Caco-2 (cell line): ENCODE measurements around the gene CFAP99. TPM values are rescaled to one million over a fixed set of nuclear protein-coding genes. Genes with fewer than 3 reads are reported as not detected.

Source experiments
- BruUV-seq: library from RNA; stranded (reverse); fragments of 400-500 nt; replicated peaks from 2 replicates; lab custom pipeline; 2021; lab: Mats Ljungman, UMichigan
- CTCF ChIA-PET: fragments of 300-600 bp; sonication (Branson Sonifier 250); formaldehyde crosslinking; loops from one replicate; lab custom pipeline; 2022; ENCODE audit warnings: antibody characterized with exemption; lab: Charles Lee
- POLR2A ChIA-PET: fragments of 300-600 bp; sonication (Branson Sonifier 250); formaldehyde crosslinking; loops from one replicate; lab custom pipeline; 2022; ENCODE audit warnings: antibody characterized with exemption; lab: Charles Lee
- DNase-seq, 2 experiments: peaks; one replicate each; pipeline versions ENCODE4 v3.0.0 to v3.0.0-alpha.2; 2020 to 2022
- H3K27me3 ChIP-seq: replicated peaks from 2 replicates; pipeline ENCODE4 v1.6.0; 2011; ENCODE audit warnings: low read length; ENCODE audit not compliant: control insufficient read depth, insufficient read depth
- H3K36me3 ChIP-seq: 2 replicates; pipeline ENCODE4 v1.5.1; 2011; ENCODE audit warnings: low read length; ENCODE audit not compliant: control insufficient read depth, insufficient read depth
- H3K4me1 ChIP-seq: fragments of 250-450 bp; sonication (Bioruptor Pico); 2 replicates; pipeline ENCODE4 v1.5.1; 2020; ENCODE audit warnings: mild to moderate bottlenecking
- H3K4me3 ChIP-seq: 2 replicates; pipeline ENCODE4 v1.5.1; 2011; ENCODE audit warnings: low read depth, mild to moderate bottlenecking, control low read depth, low read length
- H3K9me3 ChIP-seq: fragments of 250-450 bp; sonication (Bioruptor Pico); 2 replicates; pipeline ENCODE4 v1.5.1; 2020; ENCODE audit warnings: mild to moderate bottlenecking, moderate library complexity
- H3K27ac Mint-ChIP-seq: one replicate; pipeline ENCODE4 v1.8.0; 2022; ENCODE audit warnings: mixed read lengths; ENCODE audit not compliant: unreplicated experiment
- H3K27me3 Mint-ChIP-seq: one replicate; pipeline ENCODE4 v1.8.0; 2022; ENCODE audit warnings: mixed read lengths; ENCODE audit not compliant: insufficient read depth, unreplicated experiment
- H3K36me3 Mint-ChIP-seq: one replicate; pipeline ENCODE4 v1.8.0; 2022; ENCODE audit warnings: mild to moderate bottlenecking, mixed read lengths; ENCODE audit not compliant: insufficient read depth, unreplicated experiment
- H3K4me1 Mint-ChIP-seq: one replicate; pipeline ENCODE4 v1.8.0; 2022; ENCODE audit warnings: low read depth, mixed read lengths; ENCODE audit not compliant: unreplicated experiment
- H3K4me3 Mint-ChIP-seq: one replicate; pipeline ENCODE4 v1.8.0; 2022; ENCODE audit warnings: mild to moderate bottlenecking, moderate library complexity, mixed read lengths; ENCODE audit not compliant: unreplicated experiment
- H3K9me3 Mint-ChIP-seq: one replicate; pipeline ENCODE4 v1.8.0; 2022; ENCODE audit warnings: mixed read lengths; ENCODE audit not compliant: unreplicated experiment
- intact Hi-C: fragments of 100-400 bp; cut with micrococcal nuclease; formaldehyde crosslinking; loops from one replicate; pipeline ENCODE4 v1.10.0; 2022; ENCODE audit not compliant: unreplicated experiment
- total RNA-seq: library from RNA; stranded (reverse); gene quantifications from 2 replicates; pipeline ENCODE4 v1.2.3, GENCODE V29; 2022
- TF ChIP-seq, protein P1 (sequence below), 2 experiments: fragments of 200-600 bp in 1 of 2; IDR thresholded peaks; 1 replicate in 1 of 2; 2 replicates in 1 of 2; pipeline versions ENCODE4 v1.5.1 to v1.8.0; 2011 to 2022; ENCODE audit warnings: antibody characterized with exemption in 1 of 2, control low read depth in 1 of 2, inconsistent platforms in 1 of 2, low read depth in 1 of 2, low read length in 1 of 2, mild to moderate bottlenecking in 1 of 2, moderate library complexity in 1 of 2; ENCODE audit not compliant: insufficient read depth in 1 of 2, severe bottlenecking in 1 of 2, unreplicated experiment in 1 of 2

The CFAP99 gene
- total RNA-seq, 1 experiment from 2014 or later: not detected

DNA sequence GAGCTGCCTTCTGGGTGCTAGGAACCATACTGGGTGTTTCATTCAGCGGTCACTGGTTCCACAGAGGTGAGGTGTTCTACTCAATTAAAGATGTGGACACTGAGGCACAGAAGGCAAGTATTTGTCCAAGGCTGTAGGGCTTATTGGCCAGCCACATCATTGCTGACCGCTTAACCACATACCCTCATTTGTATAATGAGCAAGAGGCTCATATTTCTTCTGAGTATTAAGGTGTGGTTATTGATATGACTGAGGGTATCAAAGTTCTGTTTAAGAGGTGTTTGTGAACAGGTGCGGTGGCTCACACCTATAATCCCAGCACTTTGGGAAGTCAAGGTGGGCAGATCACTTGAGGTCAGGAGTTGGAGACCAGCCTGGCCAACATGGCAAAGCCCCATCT lies 64.5 kb downstream of the CFAP99 start:
- Histone ChIP-seq H3K9me3 (no peaks in the 10 kb centered on the region), H3K27me3 (no peaks in the 10 kb centered on the region), H3K4me3 (no peak overlapping the region), H3K4me1 (peaks cover 4% of the 10 kb centered on the region; the same call in 1 of the 2 replicates), H3K36me3 (no peaks in the 10 kb centered on the region)
- BruUV-seq: no TSS peak
- TF ChIP-seq, protein P1, sequence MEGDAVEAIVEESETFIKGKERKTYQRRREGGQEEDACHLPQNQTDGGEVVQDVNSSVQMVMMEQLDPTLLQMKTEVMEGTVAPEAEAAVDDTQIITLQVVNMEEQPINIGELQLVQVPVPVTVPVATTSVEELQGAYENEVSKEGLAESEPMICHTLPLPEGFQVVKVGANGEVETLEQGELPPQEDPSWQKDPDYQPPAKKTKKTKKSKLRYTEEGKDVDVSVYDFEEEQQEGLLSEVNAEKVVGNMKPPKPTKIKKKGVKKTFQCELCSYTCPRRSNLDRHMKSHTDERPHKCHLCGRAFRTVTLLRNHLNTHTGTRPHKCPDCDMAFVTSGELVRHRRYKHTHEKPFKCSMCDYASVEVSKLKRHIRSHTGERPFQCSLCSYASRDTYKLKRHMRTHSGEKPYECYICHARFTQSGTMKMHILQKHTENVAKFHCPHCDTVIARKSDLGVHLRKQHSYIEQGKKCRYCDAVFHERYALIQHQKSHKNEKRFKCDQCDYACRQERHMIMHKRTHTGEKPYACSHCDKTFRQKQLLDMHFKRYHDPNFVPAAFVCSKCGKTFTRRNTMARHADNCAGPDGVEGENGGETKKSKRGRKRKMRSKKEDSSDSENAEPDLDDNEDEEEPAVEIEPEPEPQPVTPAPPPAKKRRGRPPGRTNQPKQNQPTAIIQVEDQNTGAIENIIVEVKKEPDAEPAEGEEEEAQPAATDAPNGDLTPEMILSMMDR (IDR thresholded peaks at IDR 0.05; ENCODE audit: insufficient read depth in 1 of 2, low read depth in 1 of 2, low read length in 1 of 2, severe bottlenecking in 1 of 2, unreplicated experiment in 1 of 2): no peak
- ChIA-PET POLR2A (no interaction called here), CTCF (no interaction called here)
- Mint-ChIP-seq H3K4me1 (peaks cover 21% of the 10 kb centered on the region), H3K36me3 (peaks cover 32% of the 10 kb centered on the region), H3K27ac (no peak overlapping the region), H3K4me3 (no peak overlapping the region), H3K27me3 (no peaks in the 10 kb centered on the region), H3K9me3 (no peaks in the 10 kb centered on the region)
- intact Hi-C loops: no loop called here
- DNase-seq: no peak

DNA sequence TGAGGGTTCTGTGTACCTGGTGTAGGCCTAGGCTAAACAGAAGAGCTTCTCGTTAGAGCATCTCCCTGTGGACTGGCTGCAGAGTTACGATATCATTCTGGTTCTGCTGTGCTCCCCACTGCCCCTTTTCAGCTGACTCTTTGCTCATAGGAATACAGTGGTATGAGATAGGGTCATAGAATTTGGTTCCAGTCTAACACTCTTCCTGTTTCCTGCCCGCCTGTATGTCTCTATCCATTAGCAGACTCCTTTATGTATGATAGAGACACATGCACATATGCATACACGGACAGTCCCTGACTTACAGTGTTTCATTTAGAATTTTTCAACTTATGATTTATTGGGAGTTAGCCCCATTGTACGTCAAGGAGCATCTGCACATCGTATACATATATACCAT lies 65.4 kb downstream of the CFAP99 start:
- H3K9me3 Mint-ChIP-seq: no peaks in the 10 kb centered on the region
- CTCF ChIA-PET: no interaction called here
- no TSS peak for BruUV-seq
- H3K36me3 Mint-ChIP-seq: peaks cover 28% of the 10 kb centered on the region
- H3K27me3 Mint-ChIP-seq: no peaks in the 10 kb centered on the region
- H3K9me3 ChIP-seq: no peaks in the 10 kb centered on the region
- H3K4me1 Mint-ChIP-seq: peaks cover 21% of the 10 kb centered on the region
- intact Hi-C loops: no loop called here
- H3K4me3 Mint-ChIP-seq: no peak overlapping the region
- no peaks in the 10 kb centered on the region for H3K36me3 ChIP-seq
- no peak for DNase-seq
- TF ChIP-seq, protein P1 (IDR thresholded peaks at IDR 0.05; ENCODE audit: insufficient read depth in 1 of 2, low read depth in 1 of 2, low read length in 1 of 2, severe bottlenecking in 1 of 2, unreplicated experiment in 1 of 2): no peak
- no peaks in the 10 kb centered on the region; the same call in 1 of the 2 replicates for H3K4me1 ChIP-seq
- H3K27me3 ChIP-seq: no peaks in the 10 kb centered on the region
- POLR2A ChIA-PET: no interaction called here
- H3K4me3 ChIP-seq: no peak overlapping the region
- no peak overlapping the region for H3K27ac Mint-ChIP-seq

DNA sequence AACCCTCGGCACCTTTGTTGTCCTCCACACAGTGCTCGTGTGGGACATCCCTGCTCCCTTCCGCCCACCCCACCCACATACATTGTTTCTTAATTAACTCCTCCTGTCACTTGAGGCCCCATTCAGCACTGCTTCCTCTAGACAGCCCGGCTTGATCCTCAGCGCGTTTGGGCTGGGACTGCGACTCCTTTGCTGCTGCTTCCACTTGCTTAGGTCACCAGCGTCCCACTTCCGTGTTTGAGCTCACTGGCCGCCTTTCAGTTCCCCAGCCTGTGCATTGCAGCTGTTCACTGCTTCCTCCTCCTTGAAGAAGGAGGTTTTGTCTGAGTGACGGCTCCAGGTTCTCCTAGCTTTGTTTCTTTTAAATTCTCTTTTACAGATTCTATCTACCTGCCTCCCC lies 66.2 kb downstream of the CFAP99 start:
- TF ChIP-seq, protein P1 (IDR thresholded peaks at IDR 0.05; ENCODE audit: insufficient read depth in 1 of 2, low read depth in 1 of 2, low read length in 1 of 2, severe bottlenecking in 1 of 2, unreplicated experiment in 1 of 2): no peak
- POLR2A ChIA-PET: no interaction called here

More for the DNA sequence above, 66.2 kb downstream of the CFAP99 start:
- Histone ChIP-seq H3K4me1 (no peaks in the 10 kb centered on the region; the same call in 1 of the 2 replicates), H3K27me3 (no peaks in the 10 kb centered on the region), H3K9me3 (no peaks in the 10 kb centered on the region), H3K36me3 (no peaks in the 10 kb centered on the region), H3K4me3 (no peak overlapping the region)
- Mint-ChIP-seq H3K36me3 (peaks cover 33% of the 10 kb centered on the region), H3K4me3 (no peak overlapping the region), H3K4me1 (peaks cover 21% of the 10 kb centered on the region), H3K27ac (peak overlapping the region; percentile 47), H3K9me3 (no peaks in the 10 kb centered on the region), H3K27me3 (no peaks in the 10 kb centered on the region)
- no TSS peak for BruUV-seq
- intact Hi-C loops: no loop called here
- CTCF ChIA-PET: interaction anchor here (0.7 kb wide), 1 partner anchor 27 kb away, joined by 3 read pairs; no protein-coding TSS in a partner anchor
- DNase-seq: no peak
